ENCODE data around the gene LPIN1. TPM values are rescaled to one million over a fixed set of nuclear protein-coding genes. Genes with fewer than 3 reads are reported as not detected.
A peak's percentile ranks its signal among the peaks of the same experiment; 100 is the strongest.

Gene LPIN1
- total and polyA plus RNA-seq, 4 donors, result 10.1 to 27.4 (median 13.4) TPM

GRCh38 chr2:11863103-11863502 is 116.7 kb downstream of the LPIN1 start:
- DNase-seq (ENCODE audit: low spot score), result no peak
- H3K36me3 ChIP-seq (ENCODE audit: control insufficient read depth in 4 of 4, insufficient read depth in 3 of 4, low read depth in 1 of 4, low read length in 3 of 4), result no peaks in the 10 kb centered on the region
- H3K4me3 ChIP-seq (ENCODE audit: low read depth in 1 of 3, low read length in 3 of 3), result no peak overlapping the region
- H3K4me1 ChIP-seq (ENCODE audit: control insufficient read depth in 4 of 4, insufficient read depth in 4 of 4, low read length in 3 of 4), result peaks cover 0 to 2% (median under 1%) of the 10 kb centered on the region in 4 donors
- no peak overlapping the region for H3K9ac ChIP-seq (ENCODE audit: low read depth in 1 of 2, low read length in 2 of 2)
- TF ChIP-seq TAF1 (conservative IDR thresholded peaks at IDR 0.05), result no peak
- H3K27me3 ChIP-seq (ENCODE audit: control insufficient read depth in 4 of 4, insufficient read depth in 4 of 4, low read length in 3 of 4), result no peaks in the 10 kb centered on the region
- peaks cover 0 to 4% (median 0%) of the 10 kb centered on the region in 4 donors for H3K9me3 ChIP-seq (ENCODE audit: control insufficient read depth in 4 of 4, low read length in 3 of 4)
- no peak overlapping the region for H3K27ac ChIP-seq (ENCODE audit: low read depth in 1 of 2, low read length in 2 of 2)
- WGBS, result 78% methylated on average over 7 of the region's 7 CpGs

GRCh38 chr2:11863513-11864328 is 117.3 kb downstream of the LPIN1 start:
- peak; percentile 18 for TF ChIP-seq ATF3 (IDR thresholded peaks at IDR 0.05)
- peak; percentile 91 for TF ChIP-seq CTCF (IDR thresholded peaks at IDR 0.05; ENCODE audit: low read depth, low read length, missing input control)
- TF ChIP-seq RAD21 (IDR thresholded peaks at IDR 0.05), result peak; percentile 92 to 96
- TF ChIP-seq FOXA1 (IDR thresholded peaks at IDR 0.05), result no peak
- peak; percentile 48 for TF ChIP-seq NR2F2 (IDR thresholded peaks at IDR 0.05)
- Histone ChIP-seq H3K36me3 (ENCODE audit: control insufficient read depth in 4 of 4, insufficient read depth in 3 of 4, low read depth in 1 of 4, low read length in 3 of 4) (no peaks in the 10 kb centered on the region), H3K9me3 (ENCODE audit: control insufficient read depth in 4 of 4, low read length in 3 of 4) (peaks cover 0 to 3% (median 0%) of the 10 kb centered on the region in 4 donors), H3K27ac (ENCODE audit: low read depth in 1 of 2, low read length in 2 of 2) (no peak overlapping the region), H3K27me3 (ENCODE audit: control insufficient read depth in 4 of 4, insufficient read depth in 4 of 4, low read length in 3 of 4) (no peaks in the 10 kb centered on the region), H3K4me3 (ENCODE audit: low read depth in 1 of 3, low read length in 3 of 3) (no peak overlapping the region), H3K9ac (ENCODE audit: low read depth in 1 of 2, low read length in 2 of 2) (no peak overlapping the region), H3K4me1 (ENCODE audit: control insufficient read depth in 4 of 4, insufficient read depth in 4 of 4, low read length in 3 of 4) (peaks cover 0 to 2% (median under 1%) of the 10 kb centered on the region in 4 donors)
- 14% methylated on average over 12 of the region's 12 CpGs for WGBS
- peak; percentile 75 for DNase-seq (ENCODE audit: low spot score)

- WGBS, result 93% methylated on average over 8 of the region's 8 CpGs
- H3K9me3 ChIP-seq (ENCODE audit: control insufficient read depth in 4 of 4, low read length in 3 of 4), result no peaks in the 10 kb centered on the region
- TF ChIP-seq TAF1 (conservative IDR thresholded peaks at IDR 0.05) (no peak), FOXA1 (IDR thresholded peaks at IDR 0.05) (no peak), ZBTB33 (IDR thresholded peaks at IDR 0.05) (no peak), RAD21 (IDR thresholded peaks at IDR 0.05) (no peak), GABPA (IDR thresholded peaks at IDR 0.05 in 1 of 2, conservative IDR thresholded peaks at IDR 0.05 in 1 of 2) (no peak), HNF4G (IDR thresholded peaks at IDR 0.05) (no peak), FOXA2 (IDR thresholded peaks at IDR 0.05) (no peak)
- no peak overlapping the region for H3K4me3 ChIP-seq (ENCODE audit: low read depth in 1 of 3, low read length in 3 of 3)
- peaks cover 0 to 2% (median under 1%) of the 10 kb centered on the region in 4 donors for H3K4me1 ChIP-seq (ENCODE audit: control insufficient read depth in 4 of 4, insufficient read depth in 4 of 4, low read length in 3 of 4)
- no peaks in the 10 kb centered on the region for H3K36me3 ChIP-seq (ENCODE audit: control insufficient read depth in 4 of 4, insufficient read depth in 3 of 4, low read depth in 1 of 4, low read length in 3 of 4)
- H3K9ac ChIP-seq (ENCODE audit: low read depth in 1 of 2, low read length in 2 of 2), result no peak overlapping the region
- DNase-seq (ENCODE audit: low spot score), result no peak
- H3K27me3 ChIP-seq (ENCODE audit: control insufficient read depth in 4 of 4, insufficient read depth in 4 of 4, low read length in 3 of 4), result no peaks in the 10 kb centered on the region
- no peak overlapping the region for H3K27ac ChIP-seq (ENCODE audit: low read depth in 1 of 2, low read length in 2 of 2)
These were observed 118.3 kb downstream of the LPIN1 start for GRCh38 chr2:11864724-11865123.

Measured in liver (tissue), 9 donors.